ENCODE data around the gene FAM98C.
"Not testable (repeated sequence)": the region's sequence is repeated elsewhere in the genome, so short reads cannot be mapped to it uniquely, and the experiment has no call there.

The FAM98C gene

GRCh38 chr19:38400361-38400760, 2.5 kb upstream of the FAM98C start:
- Mint-ChIP-seq H3K4me3 (no peak overlapping the region), H3K36me3 (ENCODE audit: low read depth) (peaks cover 10% of the 10 kb centered on the region), H3K9me3 (no peaks in the 10 kb centered on the region), H3K27ac (no peak overlapping the region), H3K27me3 (no peaks in the 10 kb centered on the region), H3K4me1 (ENCODE audit: low read depth) (peaks cover 23% of the 10 kb centered on the region)
- no peak for DNase-seq

GRCh38 chr19:38401148-38401547, 1.7 kb upstream of the FAM98C start:
- H3K27me3 Mint-ChIP-seq = no peaks in the 10 kb centered on the region
- H3K36me3 Mint-ChIP-seq (ENCODE audit: low read depth) = peaks cover 13% of the 10 kb centered on the region
- H3K4me3 Mint-ChIP-seq = no peak overlapping the region
- H3K27ac Mint-ChIP-seq = no peak overlapping the region
- peaks cover 22% of the 10 kb centered on the region for H3K4me1 Mint-ChIP-seq (ENCODE audit: low read depth)
- H3K9me3 Mint-ChIP-seq = no peaks in the 10 kb centered on the region
- no peak for DNase-seq

- H3K4me3 Mint-ChIP-seq = peak overlapping the region; percentile 84
- no peak for DNase-seq
- peaks cover 15% of the 10 kb centered on the region for H3K4me1 Mint-ChIP-seq (ENCODE audit: low read depth)
- no peaks in the 10 kb centered on the region for H3K9me3 Mint-ChIP-seq
- H3K27me3 Mint-ChIP-seq = no peaks in the 10 kb centered on the region
- H3K27ac Mint-ChIP-seq = peak overlapping the region; percentile 80
- H3K36me3 Mint-ChIP-seq (ENCODE audit: low read depth) = peaks cover 24% of the 10 kb centered on the region
Observed at GRCh38 chr19:38402623-38402966, 298 bp upstream of the FAM98C start.

- Mint-ChIP-seq H3K9me3 (no peaks in the 10 kb centered on the region), H3K4me1 (ENCODE audit: low read depth) (peaks cover 15% of the 10 kb centered on the region), H3K27me3 (no peaks in the 10 kb centered on the region), H3K27ac (no peak overlapping the region), H3K4me3 (peak overlapping the region; percentile 84), H3K36me3 (ENCODE audit: low read depth) (peaks cover 33% of the 10 kb centered on the region)
- no peak for DNase-seq
Observed at GRCh38 chr19:38404858-38405257, 2.0 kb downstream of the FAM98C start.

GRCh38 chr19:38405276-38405675, 2.4 kb downstream of the FAM98C start:
- no peak for DNase-seq
- peak overlapping the region; percentile 50 for H3K27ac Mint-ChIP-seq
- no peak overlapping the region for H3K4me3 Mint-ChIP-seq
- peaks cover 15% of the 10 kb centered on the region for H3K4me1 Mint-ChIP-seq (ENCODE audit: low read depth)
- H3K27me3 Mint-ChIP-seq = no peaks in the 10 kb centered on the region
- H3K9me3 Mint-ChIP-seq = no peaks in the 10 kb centered on the region
- peaks cover 34% of the 10 kb centered on the region for H3K36me3 Mint-ChIP-seq (ENCODE audit: low read depth)

- no peaks in the 10 kb centered on the region for H3K27me3 Mint-ChIP-seq
- peaks cover 35% of the 10 kb centered on the region for H3K36me3 Mint-ChIP-seq (ENCODE audit: low read depth)
- H3K9me3 Mint-ChIP-seq = no peaks in the 10 kb centered on the region
- DNase-seq = no peak
- H3K4me1 Mint-ChIP-seq (ENCODE audit: low read depth) = peaks cover 2% of the 10 kb centered on the region
- H3K4me3 Mint-ChIP-seq = no peak overlapping the region
- H3K27ac Mint-ChIP-seq = peak overlapping the region; percentile 2
Observed at GRCh38 chr19:38409631-38410133, 6.8 kb downstream of the FAM98C start.

GRCh38 chr19:38410407-38410806, 7.5 kb downstream of the FAM98C start:
- H3K9me3 Mint-ChIP-seq; H3K27me3 Mint-ChIP-seq; H3K4me3 Mint-ChIP-seq; DNase-seq; H3K4me1 Mint-ChIP-seq (ENCODE audit: low read depth); H3K27ac Mint-ChIP-seq: not testable (repeated sequence)
- H3K36me3 Mint-ChIP-seq (ENCODE audit: low read depth) = peaks cover 28% of the 10 kb centered on the region

GRCh38 chr19:38411041-38411712, 8.3 kb downstream of the FAM98C start:
- peaks cover 25% of the 10 kb centered on the region for H3K36me3 Mint-ChIP-seq (ENCODE audit: low read depth)

GRCh38 chr19:38411898-38412297, 9.0 kb downstream of the FAM98C start:
- not testable (repeated sequence) for H3K4me1 Mint-ChIP-seq (ENCODE audit: low read depth); H3K27me3 Mint-ChIP-seq; DNase-seq; H3K27ac Mint-ChIP-seq; H3K9me3 Mint-ChIP-seq; H3K4me3 Mint-ChIP-seq
- H3K36me3 Mint-ChIP-seq (ENCODE audit: low read depth) = peaks cover 20% of the 10 kb centered on the region

More at GRCh38 chr19:38411041-38411712, 8.3 kb downstream of the FAM98C start:
- no peak overlapping the region for H3K4me3 Mint-ChIP-seq
- DNase-seq = no peak
- H3K27ac Mint-ChIP-seq = no peak overlapping the region
- no peaks in the 10 kb centered on the region for H3K27me3 Mint-ChIP-seq
- H3K9me3 Mint-ChIP-seq = no peaks in the 10 kb centered on the region
- no peaks in the 10 kb centered on the region for H3K4me1 Mint-ChIP-seq (ENCODE audit: low read depth)

GRCh38 chr19:38412491-38412890, 9.6 kb downstream of the FAM98C start:
- peaks cover 15% of the 10 kb centered on the region for H3K36me3 Mint-ChIP-seq (ENCODE audit: low read depth)
- no peak overlapping the region for H3K27ac Mint-ChIP-seq
- H3K27me3 Mint-ChIP-seq = no peaks in the 10 kb centered on the region

GRCh38 chr19:38412961-38413360, 10.1 kb downstream of the FAM98C start:
- DNase-seq = no peak
- Mint-ChIP-seq H3K4me3 (no peak overlapping the region), H3K4me1 (ENCODE audit: low read depth) (peaks cover 14% of the 10 kb centered on the region), H3K27ac (no peak overlapping the region), H3K36me3 (ENCODE audit: low read depth) (peaks cover 13% of the 10 kb centered on the region), H3K9me3 (no peaks in the 10 kb centered on the region), H3K27me3 (no peaks in the 10 kb centered on the region)

More at GRCh38 chr19:38412491-38412890, 9.6 kb downstream of the FAM98C start:
- no peak for DNase-seq
- Mint-ChIP-seq H3K9me3 (no peaks in the 10 kb centered on the region), H3K4me1 (ENCODE audit: low read depth) (peaks cover 10% of the 10 kb centered on the region), H3K4me3 (no peak overlapping the region)

- no peaks in the 10 kb centered on the region for H3K27me3 Mint-ChIP-seq
- peaks cover 18% of the 10 kb centered on the region for H3K4me1 Mint-ChIP-seq (ENCODE audit: low read depth)
- H3K27ac Mint-ChIP-seq = no peak overlapping the region
- no peak overlapping the region for H3K4me3 Mint-ChIP-seq
- no peaks in the 10 kb centered on the region for H3K9me3 Mint-ChIP-seq
- peaks cover 11% of the 10 kb centered on the region for H3K36me3 Mint-ChIP-seq (ENCODE audit: low read depth)
- DNase-seq = no peak
Observed at GRCh38 chr19:38413416-38413815, 10.5 kb downstream of the FAM98C start.

- Mint-ChIP-seq H3K9me3 (no peaks in the 10 kb centered on the region), H3K4me1 (ENCODE audit: low read depth) (peaks cover 24% of the 10 kb centered on the region), H3K36me3 (ENCODE audit: low read depth) (peaks cover 4% of the 10 kb centered on the region), H3K27ac (peak overlapping the region; percentile 80), H3K4me3 (peak overlapping the region; percentile 72), H3K27me3 (no peaks in the 10 kb centered on the region)
- no peak for DNase-seq
Observed at GRCh38 chr19:38417146-38417543, 14.3 kb downstream of the FAM98C start.

GRCh38 chr19:38417544-38418506, 14.9 kb downstream of the FAM98C start:
- Mint-ChIP-seq H3K4me1 (ENCODE audit: low read depth) (peaks cover 24% of the 10 kb centered on the region), H3K27ac (peak overlapping the region; percentile 80), H3K36me3 (ENCODE audit: low read depth) (no peaks in the 10 kb centered on the region), H3K9me3 (no peaks in the 10 kb centered on the region), H3K27me3 (no peaks in the 10 kb centered on the region), H3K4me3 (peak overlapping the region; percentile 72)
- DNase-seq = peak; percentile 75

GRCh38 chr19:38420935-38421334, 18.0 kb downstream of the FAM98C start:
- no peak for DNase-seq
- Mint-ChIP-seq H3K27me3 (peaks cover 2% of the 10 kb centered on the region), H3K4me3 (no peak overlapping the region), H3K27ac (no peak overlapping the region), H3K36me3 (ENCODE audit: low read depth) (no peaks in the 10 kb centered on the region), H3K4me1 (ENCODE audit: low read depth) (peaks cover 31% of the 10 kb centered on the region), H3K9me3 (no peaks in the 10 kb centered on the region)
